ENCODE measurements around the gene EML2. TPM values are rescaled to one million over a fixed set of nuclear protein-coding genes. Genes with fewer than 3 reads are reported as not detected.

The EML2 gene
- total and polyA plus RNA-seq, 10 of the 15 experiments (the other 5 are each of a cell fraction or from before 2014, with no cell fraction given) = 1.6 to 64.0 (median 27.5) TPM

GRCh38 chr19:45623984-45624383, 15.2 kb downstream of the EML2 start:
- Histone ChIP-seq H3K27ac (ENCODE audit: control insufficient read depth, insufficient read depth) (no peak overlapping the region), H3K4me3 (no peak overlapping the region), H3K27me3 (replicated peaks in 1 of 2; ENCODE audit: control insufficient read depth in 2 of 2, insufficient read depth in 2 of 2, low read length in 1 of 2) (no peaks in the 10 kb centered on the region), H3K9me3 (replicated peaks; ENCODE audit: control insufficient read depth, insufficient read depth, low read length) (no peaks in the 10 kb centered on the region), H3K9ac (ENCODE audit: control insufficient read depth, insufficient read depth, low read length) (no peak overlapping the region), H3K36me3 (ENCODE audit: control insufficient read depth in 2 of 2, insufficient read depth in 2 of 2, low read length in 1 of 2) (peaks cover 14% of the 10 kb centered on the region in 2 experiments), H3K4me2 (ENCODE audit: control insufficient read depth, insufficient read depth) (no peak overlapping the region), H4K20me1 (ENCODE audit: control insufficient read depth, insufficient read depth) (no peaks in the 10 kb centered on the region), H3K4me1 (ENCODE audit: control insufficient read depth, insufficient read depth, low read length) (no peaks in the 10 kb centered on the region), H3K79me2 (ENCODE audit: control insufficient read depth, insufficient read depth, low read length) (no peaks in the 10 kb centered on the region), H2AFZ (ENCODE audit: control insufficient read depth, low read depth, low read length) (no peak overlapping the region)
- TSS peak; percentile 55 for BruUV-seq (replicated peaks)
- ChIA-PET CTCF (no interaction called here), POLR2A (no interaction called here), SMC1A (ENCODE audit: uncharacterized antibody, unreplicated experiment) (interaction anchor here (1.4 kb wide), 1 partner anchor 14 kb away, joined by 3 read pairs; no protein-coding TSS in a partner anchor), RAD21 (ENCODE audit: unreplicated experiment) (no interaction called here)
- FAIRE-seq = no peak
- ATAC-seq = no peak
- intact Hi-C loops (cut with micrococcal nuclease; ENCODE audit: unreplicated experiment) = no loop called here
- DNase-seq (ENCODE audit: low read depth, low spot score) = no peak
- in situ Hi-C loops (cut with MboI) = no loop called here
- TF ChIP-seq ZBED1 (IDR thresholded peaks at IDR 0.05; ENCODE audit: borderline replicate concordance) = no peak
- peak; percentile 90 for TF ChIP-seq ZNF24 (IDR thresholded peaks at IDR 0.05)
- no peak for TF ChIP-seq CBFB (IDR thresholded peaks at IDR 0.05; ENCODE audit: low read depth)
- no peak for TF ChIP-seq TCF3 (IDR thresholded peaks at IDR 0.05; ENCODE audit: borderline replicate concordance, insufficient read depth, low read depth, low read length)
- no peak for TF ChIP-seq NR2C2 (IDR thresholded peaks at IDR 0.05; ENCODE audit: borderline replicate concordance, control insufficient read depth, insufficient read length, low read depth)
- TF ChIP-seq POU2F2 (IDR thresholded peaks at IDR 0.05; ENCODE audit: borderline replicate concordance, low read depth, low read length) = no peak
- TF ChIP-seq ZNF217 (IDR thresholded peaks at IDR 0.05) = no peak
- no peak for TF ChIP-seq CEBPB (IDR thresholded peaks at IDR 0.05; ENCODE audit: borderline replicate concordance in 1 of 2, low read depth in 2 of 2, low read length in 2 of 2)
- WGBS (ENCODE audit: insufficient coverage, insufficient replicate concordance, low lambda C conversion rate, missing lambda C conversion rate) = 100% methylated on average over 1 of the region's 1 CpG

- Histone ChIP-seq H3K79me2 (ENCODE audit: control insufficient read depth, insufficient read depth, low read length) (no peaks in the 10 kb centered on the region), H3K9ac (ENCODE audit: control insufficient read depth, insufficient read depth, low read length) (no peak overlapping the region), H4K20me1 (ENCODE audit: control insufficient read depth, insufficient read depth) (no peaks in the 10 kb centered on the region), H3K27ac (ENCODE audit: control insufficient read depth, insufficient read depth) (no peak overlapping the region), H2AFZ (ENCODE audit: control insufficient read depth, low read depth, low read length) (no peak overlapping the region), H3K4me1 (ENCODE audit: control insufficient read depth, insufficient read depth, low read length) (no peaks in the 10 kb centered on the region), H3K4me3 (no peak overlapping the region), H3K4me2 (ENCODE audit: control insufficient read depth, insufficient read depth) (no peak overlapping the region), H3K36me3 (ENCODE audit: control insufficient read depth in 2 of 2, insufficient read depth in 2 of 2, low read length in 1 of 2) (peaks cover 7 to 15% of the 10 kb centered on the region in 2 experiments), H3K9me3 (replicated peaks; ENCODE audit: control insufficient read depth, insufficient read depth, low read length) (no peaks in the 10 kb centered on the region), H3K27me3 (replicated peaks in 1 of 2; ENCODE audit: control insufficient read depth in 2 of 2, insufficient read depth in 2 of 2, low read length in 1 of 2) (no peaks in the 10 kb centered on the region)
- TF ChIP-seq IRF5 (IDR thresholded peaks at IDR 0.05; ENCODE audit: borderline replicate concordance) = no peak
- no peak for TF ChIP-seq HSF1 (IDR thresholded peaks at IDR 0.05; ENCODE audit: low read depth, low read length)
- TF ChIP-seq ZBED1 (IDR thresholded peaks at IDR 0.05; ENCODE audit: borderline replicate concordance) = no peak
- TF ChIP-seq POLR2AphosphoS5 (IDR thresholded peaks at IDR 0.05; ENCODE audit: low read length) = no peak
- no peak for TF ChIP-seq MTA2 (IDR thresholded peaks at IDR 0.05; ENCODE audit: low read depth)
- no peak for TF ChIP-seq MYB (IDR thresholded peaks at IDR 0.05; ENCODE audit: borderline replicate concordance, low read depth, low read length)
- TF ChIP-seq CREM (IDR thresholded peaks at IDR 0.05; ENCODE audit: low read depth) = no peak
- ChIA-PET SMC1A (ENCODE audit: uncharacterized antibody, unreplicated experiment) (no interaction called here), POLR2A (no interaction called here), CTCF (no interaction called here), RAD21 (ENCODE audit: unreplicated experiment) (no interaction called here)
- WGBS (ENCODE audit: insufficient coverage, insufficient replicate concordance, low lambda C conversion rate, missing lambda C conversion rate) = 87% methylated on average over 6 of the region's 6 CpGs
- ATAC-seq (no peak), FAIRE-seq (no peak), DNase-seq (ENCODE audit: low read depth, low spot score) (no peak)
- in situ Hi-C loops (cut with MboI) = no loop called here
- no TSS peak for BruUV-seq (replicated peaks)
- intact Hi-C loops (cut with micrococcal nuclease; ENCODE audit: unreplicated experiment) = no loop called here
Measured at GRCh38 chr19:45621976-45622503, 17.2 kb downstream of the EML2 start.

All from GM12878 (cell line).